Measurements from ENCODE around the gene RBBP8. TPM values are rescaled to one million over a fixed set of nuclear protein-coding genes. Genes with fewer than 3 reads are reported as not detected.
"Not testable (repeated sequence)": the region's sequence is repeated elsewhere in the genome, so short reads cannot be mapped to it uniquely, and the experiment has no call there.

The RBBP8 gene
- total RNA-seq, 2 donors from 2014 or later, result 9.7 to 10.2 TPM

DNA sequence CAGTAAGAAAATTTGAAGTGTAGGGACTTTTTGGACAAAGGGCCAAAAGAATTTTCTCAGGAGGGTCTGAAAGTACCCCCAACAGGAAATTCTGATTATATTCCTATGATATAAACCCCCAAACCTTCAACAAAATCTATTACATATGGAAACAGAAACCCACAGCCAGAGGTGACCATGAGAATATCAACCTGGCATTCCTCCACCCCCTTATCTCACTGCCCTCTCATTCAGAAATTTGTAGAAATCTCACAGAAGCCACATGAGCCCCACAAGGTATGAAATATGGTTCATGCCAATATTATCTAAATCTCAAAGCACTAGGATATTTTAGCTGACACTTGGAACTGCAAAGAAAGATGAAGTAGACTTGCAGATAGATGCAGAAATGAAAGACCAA is 31.0 kb upstream of the RBBP8 start:
- H3K4me3 ChIP-seq, result no peak overlapping the region
- H3K27me3 ChIP-seq (replicated peaks; ENCODE audit: insufficient read depth), result no peaks in the 10 kb centered on the region
- DNase-seq (ENCODE audit: low spot score) (no peak), ATAC-seq (ENCODE audit: insufficient number of reproducible peaks, low FRiP score, low read depth) (no peak)
- TF ChIP-seq, protein P1, sequence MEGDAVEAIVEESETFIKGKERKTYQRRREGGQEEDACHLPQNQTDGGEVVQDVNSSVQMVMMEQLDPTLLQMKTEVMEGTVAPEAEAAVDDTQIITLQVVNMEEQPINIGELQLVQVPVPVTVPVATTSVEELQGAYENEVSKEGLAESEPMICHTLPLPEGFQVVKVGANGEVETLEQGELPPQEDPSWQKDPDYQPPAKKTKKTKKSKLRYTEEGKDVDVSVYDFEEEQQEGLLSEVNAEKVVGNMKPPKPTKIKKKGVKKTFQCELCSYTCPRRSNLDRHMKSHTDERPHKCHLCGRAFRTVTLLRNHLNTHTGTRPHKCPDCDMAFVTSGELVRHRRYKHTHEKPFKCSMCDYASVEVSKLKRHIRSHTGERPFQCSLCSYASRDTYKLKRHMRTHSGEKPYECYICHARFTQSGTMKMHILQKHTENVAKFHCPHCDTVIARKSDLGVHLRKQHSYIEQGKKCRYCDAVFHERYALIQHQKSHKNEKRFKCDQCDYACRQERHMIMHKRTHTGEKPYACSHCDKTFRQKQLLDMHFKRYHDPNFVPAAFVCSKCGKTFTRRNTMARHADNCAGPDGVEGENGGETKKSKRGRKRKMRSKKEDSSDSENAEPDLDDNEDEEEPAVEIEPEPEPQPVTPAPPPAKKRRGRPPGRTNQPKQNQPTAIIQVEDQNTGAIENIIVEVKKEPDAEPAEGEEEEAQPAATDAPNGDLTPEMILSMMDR (IDR thresholded peaks at IDR 0.05), result no peak
- H3K27ac ChIP-seq, result no peak overlapping the region
- no peaks in the 10 kb centered on the region for H3K36me3 ChIP-seq
- no peaks in the 10 kb centered on the region for H3K4me1 ChIP-seq (ENCODE audit: control insufficient read depth in 1 of 2, low read depth in 2 of 2)
- H3K9me3 ChIP-seq, result no peaks in the 10 kb centered on the region

DNA sequence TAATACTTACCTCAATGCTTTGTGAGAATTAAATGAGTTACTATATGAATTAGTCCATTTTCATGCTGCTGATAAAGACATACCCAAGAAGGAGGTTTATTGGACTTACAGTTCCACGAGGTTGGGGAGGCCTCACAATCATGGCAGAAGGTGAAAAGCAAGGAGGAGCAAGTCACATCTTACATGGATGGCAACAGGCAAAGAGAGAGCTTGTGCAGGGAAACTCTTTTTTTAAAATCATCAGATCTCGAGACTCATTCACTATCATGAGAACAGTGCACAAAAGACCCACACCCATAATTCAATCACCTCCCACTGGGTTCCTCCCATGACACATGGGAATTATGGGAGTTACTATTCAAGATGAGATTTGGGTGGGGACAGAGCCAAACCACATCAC is 29.9 kb upstream of the RBBP8 start:
- not testable (repeated sequence) for H3K4me3 ChIP-seq; H3K27ac ChIP-seq; H3K36me3 ChIP-seq; H3K27me3 ChIP-seq (replicated peaks; ENCODE audit: insufficient read depth); H3K4me1 ChIP-seq (ENCODE audit: control insufficient read depth in 1 of 2, low read depth in 2 of 2); H3K9me3 ChIP-seq; DNase-seq (ENCODE audit: low spot score); ATAC-seq (ENCODE audit: insufficient number of reproducible peaks, low FRiP score, low read depth)

DNA sequence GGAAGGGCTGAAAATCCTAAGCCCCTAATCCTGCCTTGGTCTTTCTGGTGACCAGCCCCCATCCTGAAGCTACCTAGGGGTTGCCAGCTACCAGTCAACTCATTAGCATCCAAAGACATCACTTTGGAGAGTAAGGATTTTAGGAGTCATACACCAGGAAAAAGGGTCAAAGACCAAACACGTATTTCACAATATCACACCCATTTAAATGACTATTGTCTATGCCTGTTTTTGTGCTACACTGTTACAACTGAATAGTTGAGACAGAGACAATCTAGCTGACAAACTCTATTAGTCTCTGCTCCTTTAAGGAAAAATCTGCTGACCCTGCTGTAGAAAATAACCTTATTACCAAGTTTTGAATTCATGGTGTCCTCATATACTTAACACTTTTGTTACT is 21.0 kb upstream of the RBBP8 start:
- H3K36me3 ChIP-seq, result no peaks in the 10 kb centered on the region
- H3K4me3 ChIP-seq, result no peak overlapping the region
- ATAC-seq (ENCODE audit: insufficient number of reproducible peaks, low FRiP score, low read depth), result no peak
- no peak overlapping the region for H3K27ac ChIP-seq
- TF ChIP-seq, protein P1 (IDR thresholded peaks at IDR 0.05), result no peak
- no peak for DNase-seq (ENCODE audit: low spot score)
- no peaks in the 10 kb centered on the region for H3K9me3 ChIP-seq
- no peaks in the 10 kb centered on the region for H3K4me1 ChIP-seq (ENCODE audit: control insufficient read depth in 1 of 2, low read depth in 2 of 2)
- no peaks in the 10 kb centered on the region for H3K27me3 ChIP-seq (replicated peaks; ENCODE audit: insufficient read depth)

DNA sequence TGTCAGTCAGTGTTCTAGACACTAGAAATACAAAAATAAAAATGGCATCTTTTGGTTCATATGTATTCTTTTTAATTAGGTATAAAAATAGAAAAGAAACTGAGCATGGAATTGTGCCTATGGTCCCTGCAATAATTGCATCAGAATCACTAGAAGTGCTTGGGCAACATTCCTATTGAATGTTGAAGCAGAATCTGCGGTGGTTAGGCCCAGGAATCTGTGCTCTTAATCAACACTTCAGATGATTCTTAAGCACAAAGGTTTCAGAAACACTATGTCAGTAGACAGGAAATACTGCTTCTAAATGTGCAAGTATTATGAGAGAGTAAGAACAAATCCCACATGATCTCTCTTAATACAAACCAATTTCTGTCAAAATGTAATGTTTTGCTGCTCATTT is 20.3 kb upstream of the RBBP8 start:
- H3K4me1 ChIP-seq (ENCODE audit: control insufficient read depth in 1 of 2, low read depth in 2 of 2), result no peaks in the 10 kb centered on the region
- H3K27me3 ChIP-seq (replicated peaks; ENCODE audit: insufficient read depth), result no peaks in the 10 kb centered on the region
- H3K4me3 ChIP-seq, result no peak overlapping the region
- H3K27ac ChIP-seq, result no peak overlapping the region
- no peaks in the 10 kb centered on the region for H3K9me3 ChIP-seq
- DNase-seq (ENCODE audit: low spot score) (no peak), ATAC-seq (ENCODE audit: insufficient number of reproducible peaks, low FRiP score, low read depth) (no peak)
- no peaks in the 10 kb centered on the region for H3K36me3 ChIP-seq
- TF ChIP-seq, protein P1 (IDR thresholded peaks at IDR 0.05), result no peak

DNA sequence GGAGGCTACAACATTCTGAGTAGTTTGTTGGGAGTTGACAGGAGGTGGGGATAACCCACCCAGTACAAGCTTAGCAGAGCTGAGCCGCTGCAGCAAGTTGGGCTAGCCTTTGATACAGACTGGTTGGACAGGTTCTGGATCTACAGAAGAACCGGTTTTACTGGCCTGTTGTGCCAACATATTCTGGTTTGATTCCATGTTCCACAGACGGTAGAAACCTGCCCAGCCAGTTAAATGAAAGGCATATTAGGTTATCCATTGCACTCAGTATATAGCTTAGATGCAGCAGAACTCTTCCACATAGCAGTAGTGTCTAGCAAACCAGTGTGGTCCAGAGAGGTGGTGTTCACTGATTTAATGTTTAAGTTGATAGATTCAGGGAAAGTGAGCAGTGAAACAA is 19.3 kb upstream of the RBBP8 start:
- H3K9me3 ChIP-seq, result no peaks in the 10 kb centered on the region
- no peak overlapping the region for H3K4me3 ChIP-seq
- no peaks in the 10 kb centered on the region for H3K36me3 ChIP-seq
- DNase-seq (ENCODE audit: low spot score) (no peak), ATAC-seq (ENCODE audit: insufficient number of reproducible peaks, low FRiP score, low read depth) (no peak)
- H3K27me3 ChIP-seq (replicated peaks; ENCODE audit: insufficient read depth), result no peaks in the 10 kb centered on the region
- no peaks in the 10 kb centered on the region for H3K4me1 ChIP-seq (ENCODE audit: control insufficient read depth in 1 of 2, low read depth in 2 of 2)
- TF ChIP-seq, protein P1 (IDR thresholded peaks at IDR 0.05), result no peak
- H3K27ac ChIP-seq, result no peak overlapping the region

DNA sequence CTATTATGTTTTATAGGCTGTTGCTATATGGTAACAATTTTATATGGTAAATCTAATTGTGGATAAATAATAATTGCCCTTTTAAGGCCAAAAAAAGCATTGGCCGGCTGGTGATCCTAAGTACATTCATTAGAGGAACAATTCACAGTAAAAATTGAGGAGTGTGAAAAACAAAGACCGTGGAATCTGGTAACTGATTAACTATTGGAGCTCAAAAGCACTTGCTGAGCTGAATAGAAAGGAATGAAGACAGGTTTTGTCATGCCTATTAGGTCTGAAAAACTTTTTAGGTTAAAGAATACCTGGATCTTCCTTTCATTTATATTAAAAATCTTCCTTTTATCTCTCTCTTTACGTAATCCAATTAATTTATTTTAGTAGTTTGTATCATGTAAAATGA is 18.5 kb upstream of the RBBP8 start:
- no peaks in the 10 kb centered on the region for H3K36me3 ChIP-seq
- H3K4me1 ChIP-seq (ENCODE audit: control insufficient read depth in 1 of 2, low read depth in 2 of 2), result no peaks in the 10 kb centered on the region
- H3K4me3 ChIP-seq, result no peak overlapping the region
- ATAC-seq (ENCODE audit: insufficient number of reproducible peaks, low FRiP score, low read depth) (no peak), DNase-seq (ENCODE audit: low spot score) (no peak)
- H3K9me3 ChIP-seq, result no peaks in the 10 kb centered on the region
- no peaks in the 10 kb centered on the region for H3K27me3 ChIP-seq (replicated peaks; ENCODE audit: insufficient read depth)
- TF ChIP-seq, protein P1 (IDR thresholded peaks at IDR 0.05), result no peak
- no peak overlapping the region for H3K27ac ChIP-seq
